ENCODE data around the gene HGFAC.

HGFAC gene

DNA sequence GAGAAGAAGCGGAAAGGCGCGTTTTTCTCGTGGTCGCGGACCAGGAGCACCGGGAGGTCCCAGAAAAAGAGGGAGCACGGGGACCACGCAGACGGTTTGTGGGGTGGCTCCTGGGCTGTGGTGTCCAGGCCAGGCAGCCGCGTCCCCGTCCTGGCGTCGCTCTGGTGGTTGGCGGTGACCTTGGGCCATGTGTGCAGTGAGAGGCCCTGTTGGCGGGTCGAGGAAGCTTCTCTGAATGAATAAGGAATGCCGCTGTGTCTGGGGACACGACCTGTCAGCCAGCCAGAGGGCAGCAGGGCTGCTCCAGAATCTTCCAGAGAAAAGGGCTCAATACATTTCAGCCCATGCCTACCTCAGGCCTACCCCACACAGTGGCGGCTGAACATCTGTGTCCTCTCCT is 24.3 kb upstream of the HGFAC start:
- Histone ChIP-seq H3K4me2 (ENCODE audit: low read length, poor library complexity, severe bottlenecking) (no peak overlapping the region), H2BK120ac (ENCODE audit: low read depth, low read length) (no peak overlapping the region), H3K4me3 (ENCODE audit: insufficient read depth in 1 of 2, low read depth in 1 of 2, low read length in 2 of 2) (no peak overlapping the region), H3K23ac (ENCODE audit: low read length in 2 of 2) (no peak overlapping the region), H2BK15ac (ENCODE audit: low read depth, poor library complexity, severe bottlenecking) (no peak overlapping the region), H3K4ac (ENCODE audit: low read depth in 1 of 2, low read length in 2 of 2) (no peak overlapping the region), H3K14ac (ENCODE audit: low read length in 2 of 2) (no peak overlapping the region), H3K18ac (ENCODE audit: low read depth in 1 of 2, low read length in 2 of 2) (no peak overlapping the region), H4K91ac (ENCODE audit: low read length) (no peak overlapping the region), H2AK5ac (ENCODE audit: low read length, severe bottlenecking) (no peak overlapping the region), H2BK5ac (ENCODE audit: low read depth, low read length, poor library complexity, severe bottlenecking) (no peak overlapping the region), H3K27ac (ENCODE audit: low read length, poor library complexity, severe bottlenecking) (no peak overlapping the region), H3K9me3 (ENCODE audit: control insufficient read depth, low read length) (no peaks in the 10 kb centered on the region), H3K36me3 (ENCODE audit: control insufficient read depth in 1 of 2, insufficient read depth in 2 of 2, low read depth in 1 of 2, low read length in 2 of 2) (peaks cover 27 to 70% of the 10 kb centered on the region in 2 experiments), H4K8ac (ENCODE audit: low read length) (no peak overlapping the region), H3K9ac (ENCODE audit: low read length) (no peak overlapping the region), H2BK12ac (ENCODE audit: low read length in 2 of 2) (no peak overlapping the region), H3K79me1 (replicated peaks; ENCODE audit: low read length, poor library complexity, severe bottlenecking) (peaks cover 11% of the 10 kb centered on the region), H2AFZ (ENCODE audit: low read depth, low read length) (no peak overlapping the region), H3K4me1 (ENCODE audit: control insufficient read depth, insufficient read depth, low read depth, low read length) (peaks cover 12% of the 10 kb centered on the region), H3K27me3 (ENCODE audit: control insufficient read depth in 1 of 2, insufficient read depth in 1 of 2, low read length in 2 of 2) (no peaks in the 10 kb centered on the region)
- WGBS: 95% methylated on average over 20 of the region's 21 CpGs
- no peak for DNase-seq

GRCh38 chr4:3418029-3418762 is 23.6 kb upstream of the HGFAC start:
- Histone ChIP-seq H3K23ac (ENCODE audit: low read length in 2 of 2) (no peak overlapping the region), H3K27ac (ENCODE audit: low read length, poor library complexity, severe bottlenecking) (no peak overlapping the region), H3K27me3 (ENCODE audit: control insufficient read depth in 1 of 2, insufficient read depth in 1 of 2, low read length in 2 of 2) (no peaks in the 10 kb centered on the region), H3K9me3 (ENCODE audit: control insufficient read depth, low read length) (no peaks in the 10 kb centered on the region), H3K4ac (ENCODE audit: low read depth in 1 of 2, low read length in 2 of 2) (no peak overlapping the region), H2BK12ac (ENCODE audit: low read length in 2 of 2) (no peak overlapping the region), H2AK5ac (ENCODE audit: low read length, severe bottlenecking) (no peak overlapping the region), H3K9ac (ENCODE audit: low read length) (no peak overlapping the region), H2AFZ (ENCODE audit: low read depth, low read length) (no peak overlapping the region), H3K4me1 (ENCODE audit: control insufficient read depth, insufficient read depth, low read depth, low read length) (peaks cover 12% of the 10 kb centered on the region), H3K18ac (ENCODE audit: low read depth in 1 of 2, low read length in 2 of 2) (no peak overlapping the region), H3K4me3 (ENCODE audit: insufficient read depth in 1 of 2, low read depth in 1 of 2, low read length in 2 of 2) (no peak overlapping the region), H3K36me3 (ENCODE audit: control insufficient read depth in 1 of 2, insufficient read depth in 2 of 2, low read depth in 1 of 2, low read length in 2 of 2) (peaks cover 29 to 77% of the 10 kb centered on the region in 2 experiments), H3K4me2 (ENCODE audit: low read length, poor library complexity, severe bottlenecking) (no peak overlapping the region), H4K91ac (ENCODE audit: low read length) (no peak overlapping the region), H4K8ac (ENCODE audit: low read length) (no peak overlapping the region), H3K14ac (ENCODE audit: low read length in 2 of 2) (no peak overlapping the region), H2BK15ac (ENCODE audit: low read depth, poor library complexity, severe bottlenecking) (no peak overlapping the region), H2BK5ac (ENCODE audit: low read depth, low read length, poor library complexity, severe bottlenecking) (no peak overlapping the region), H2BK120ac (ENCODE audit: low read depth, low read length) (no peak overlapping the region), H3K79me1 (replicated peaks; ENCODE audit: low read length, poor library complexity, severe bottlenecking) (peaks cover 9% of the 10 kb centered on the region)
- 93% methylated on average over 22 of the region's 22 CpGs for WGBS
- no peak for DNase-seq

- H3K4me1 ChIP-seq (ENCODE audit: control insufficient read depth, insufficient read depth, low read depth, low read length): peaks cover 5% of the 10 kb centered on the region
- no peak overlapping the region for H2AK5ac ChIP-seq (ENCODE audit: low read length, severe bottlenecking)
Measured at GRCh38 chr4:3419836-3420605, 21.7 kb upstream of the HGFAC start.

GRCh38 chr4:3420606-3420955 is 21.2 kb upstream of the HGFAC start:
- 87% methylated on average over 11 of the region's 12 CpGs for WGBS
- Histone ChIP-seq H2BK5ac (ENCODE audit: low read depth, low read length, poor library complexity, severe bottlenecking) (no peak overlapping the region), H3K18ac (ENCODE audit: low read depth in 1 of 2, low read length in 2 of 2) (no peak overlapping the region), H4K91ac (ENCODE audit: low read length) (no peak overlapping the region), H3K9me3 (ENCODE audit: control insufficient read depth, low read length) (no peaks in the 10 kb centered on the region), H3K27me3 (ENCODE audit: control insufficient read depth in 1 of 2, insufficient read depth in 1 of 2, low read length in 2 of 2) (no peaks in the 10 kb centered on the region), H3K27ac (ENCODE audit: low read length, poor library complexity, severe bottlenecking) (no peak overlapping the region), H2BK15ac (ENCODE audit: low read depth, poor library complexity, severe bottlenecking) (no peak overlapping the region), H2AFZ (ENCODE audit: low read depth, low read length) (no peak overlapping the region), H2BK120ac (ENCODE audit: low read depth, low read length) (no peak overlapping the region), H3K4me2 (ENCODE audit: low read length, poor library complexity, severe bottlenecking) (no peak overlapping the region), H3K79me1 (replicated peaks; ENCODE audit: low read length, poor library complexity, severe bottlenecking) (peaks cover 2% of the 10 kb centered on the region), H2AK5ac (ENCODE audit: low read length, severe bottlenecking) (no peak overlapping the region), H3K14ac (ENCODE audit: low read length in 2 of 2) (no peak overlapping the region), H3K4me1 (ENCODE audit: control insufficient read depth, insufficient read depth, low read depth, low read length) (peaks cover 2% of the 10 kb centered on the region), H3K4me3 (ENCODE audit: insufficient read depth in 1 of 2, low read depth in 1 of 2, low read length in 2 of 2) (no peak overlapping the region), H3K9ac (ENCODE audit: low read length) (no peak overlapping the region), H4K8ac (ENCODE audit: low read length) (no peak overlapping the region), H3K23ac (ENCODE audit: low read length in 2 of 2) (no peak overlapping the region), H2BK12ac (ENCODE audit: low read length in 2 of 2) (no peak overlapping the region), H3K4ac (ENCODE audit: low read depth in 1 of 2, low read length in 2 of 2) (no peak overlapping the region), H3K36me3 (ENCODE audit: control insufficient read depth in 1 of 2, insufficient read depth in 2 of 2, low read depth in 1 of 2, low read length in 2 of 2) (peaks cover 42 to 79% of the 10 kb centered on the region in 2 experiments)
- DNase-seq: no peak

More at GRCh38 chr4:3419836-3420605, 21.7 kb upstream of the HGFAC start:
- H3K14ac ChIP-seq (ENCODE audit: low read length in 2 of 2): no peak overlapping the region
- H3K27ac ChIP-seq (ENCODE audit: low read length, poor library complexity, severe bottlenecking): no peak overlapping the region
- no peak overlapping the region for H4K91ac ChIP-seq (ENCODE audit: low read length)
- no peak overlapping the region for H2BK5ac ChIP-seq (ENCODE audit: low read depth, low read length, poor library complexity, severe bottlenecking)
- DNase-seq: no peak
- no peak overlapping the region for H4K8ac ChIP-seq (ENCODE audit: low read length)
- no peak overlapping the region for H3K4me2 ChIP-seq (ENCODE audit: low read length, poor library complexity, severe bottlenecking)
- 87% methylated on average over 15 of the region's 15 CpGs for WGBS
- no peak overlapping the region for H3K9ac ChIP-seq (ENCODE audit: low read length)
- no peaks in the 10 kb centered on the region for H3K9me3 ChIP-seq (ENCODE audit: control insufficient read depth, low read length)
- no peak overlapping the region for H2BK12ac ChIP-seq (ENCODE audit: low read length in 2 of 2)
- H3K23ac ChIP-seq (ENCODE audit: low read length in 2 of 2): no peak overlapping the region
- no peak overlapping the region for H3K18ac ChIP-seq (ENCODE audit: low read depth in 1 of 2, low read length in 2 of 2)
- no peak overlapping the region for H3K4ac ChIP-seq (ENCODE audit: low read depth in 1 of 2, low read length in 2 of 2)
- peaks cover 40 to 78% of the 10 kb centered on the region in 2 experiments for H3K36me3 ChIP-seq (ENCODE audit: control insufficient read depth in 1 of 2, insufficient read depth in 2 of 2, low read depth in 1 of 2, low read length in 2 of 2)
- no peaks in the 10 kb centered on the region for H3K27me3 ChIP-seq (ENCODE audit: control insufficient read depth in 1 of 2, insufficient read depth in 1 of 2, low read length in 2 of 2)
- no peak overlapping the region for H3K4me3 ChIP-seq (ENCODE audit: insufficient read depth in 1 of 2, low read depth in 1 of 2, low read length in 2 of 2)
- H2BK120ac ChIP-seq (ENCODE audit: low read depth, low read length): no peak overlapping the region
- H3K79me1 ChIP-seq (replicated peaks; ENCODE audit: low read length, poor library complexity, severe bottlenecking): peaks cover 2% of the 10 kb centered on the region
- no peak overlapping the region for H2AFZ ChIP-seq (ENCODE audit: low read depth, low read length)
- no peak overlapping the region for H2BK15ac ChIP-seq (ENCODE audit: low read depth, poor library complexity, severe bottlenecking)
